Colonic mucosa (tissue), 4 donors: Measurements from ENCODE around the gene ZNF41. TPM values are rescaled to one million over a fixed set of nuclear protein-coding genes. Genes with fewer than 3 reads are reported as not detected.

Source experiments
- DNase-seq: peaks from one replicate; pipeline ENCODE4 v3.0.0-alpha.2; 2020
- H3K27ac ChIP-seq: fragments of 200-600 bp; one replicate; pipeline ENCODE4 v1.8.0; 2021
- H3K27me3 ChIP-seq: fragments of 200-600 bp; one replicate; pipeline ENCODE4 v1.8.0; 2021
- H3K36me3 ChIP-seq: fragments of 200-600 bp; one replicate; pipeline ENCODE4 v1.8.0; 2021
- H3K4me1 ChIP-seq: fragments of 200-600 bp; one replicate; pipeline ENCODE4 v1.8.0; 2021; ENCODE audit warnings: mild to moderate bottlenecking
- H3K4me3 ChIP-seq: fragments of 200-600 bp; one replicate; pipeline ENCODE4 v1.8.0; 2021
- H3K9ac ChIP-seq, 2 donors: one replicate each; pipeline ENCODE4 v1.7.0; 2013; ENCODE audit warnings: control low read depth in 2 of 2, low read depth in 2 of 2, low read length in 2 of 2
- H3K9me3 ChIP-seq: fragments of 200-600 bp; one replicate; pipeline ENCODE4 v1.8.0; 2021
- intact Hi-C: fragments of 100-400 bp; cut with DNase I; formaldehyde crosslinking; loops from one replicate; pipeline ENCODE4 v1.14.1; 2022
- total RNA-seq, 2 donors: library from RNA; stranded (reverse); fragmentation: NEBNext Ultra II Directional in 1 of 2; extraction: Animal tissue kit (Norgen Biotek cat#: 25700) in 1 of 2; gene quantifications; one replicate each; pipeline ENCODE4 v1.2.1, GENCODE V29; 2021
- TF ChIP-seq, protein P1 (sequence below): fragments of 200-600 bp; IDR thresholded peaks from one replicate; pipeline ENCODE4 v1.8.0; 2022; ENCODE audit warnings: antibody characterized with exemption, mild to moderate bottlenecking
- donor health status: healthy.
- donor health status: DM: no; HTN: no; CAD: no.
- donor health status: DM: no; HTN: no; CAD: no.

Gene ZNF41
- total RNA-seq, 2 donors from 2014 or later, result 8.3 to 10.3 TPM

DNA sequence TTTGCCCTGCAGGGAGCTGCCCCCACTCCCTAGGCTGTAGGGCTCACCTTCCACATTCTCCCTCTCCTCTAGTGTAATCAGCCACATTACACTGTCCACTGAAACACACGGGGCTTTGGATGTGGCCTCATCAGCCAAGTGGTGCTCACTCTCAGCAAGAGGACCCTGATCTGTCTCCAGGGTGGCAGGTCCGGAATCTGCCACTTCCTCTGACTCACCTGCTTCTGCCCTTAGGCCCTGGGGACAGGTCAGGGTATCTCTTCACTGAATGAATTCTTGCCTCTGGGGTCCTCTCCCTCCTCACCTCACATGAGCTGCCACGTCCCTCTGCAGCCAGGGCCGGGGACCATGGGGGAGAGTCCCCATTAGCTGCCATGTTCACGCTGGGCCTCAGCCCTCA, 15.9 kb downstream of the ZNF41 start:
- intact Hi-C loops, result no loop called here
- no peak for DNase-seq

DNA sequence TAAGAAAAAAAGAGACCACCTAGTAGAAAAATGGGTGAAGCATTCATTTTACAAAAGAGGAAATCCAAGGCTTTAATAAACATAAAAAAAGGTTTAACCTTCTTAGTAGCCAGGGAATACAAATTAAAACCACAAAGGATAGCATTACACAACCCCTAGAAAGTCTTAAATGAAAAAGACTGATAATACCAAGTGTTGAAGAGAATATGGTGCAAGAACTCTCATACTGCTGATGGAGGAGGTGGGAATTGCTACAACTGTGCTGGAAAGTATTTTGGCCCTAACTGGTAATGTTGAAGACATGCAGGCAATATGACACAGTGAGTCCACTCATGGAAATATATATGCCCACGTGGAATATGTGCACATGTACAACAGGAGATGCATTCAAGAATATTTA, 22.5 kb downstream of the ZNF41 start:
- no peak for DNase-seq
- intact Hi-C loops, result no loop called here
- H3K27me3 ChIP-seq, result no peaks in the 10 kb centered on the region
- no peaks in the 10 kb centered on the region for H3K4me1 ChIP-seq
- no peaks in the 10 kb centered on the region for H3K36me3 ChIP-seq
- H3K9me3 ChIP-seq, result no peaks in the 10 kb centered on the region
- no peak overlapping the region for H3K27ac ChIP-seq
- no peak overlapping the region for H3K4me3 ChIP-seq
- TF ChIP-seq, protein P1, sequence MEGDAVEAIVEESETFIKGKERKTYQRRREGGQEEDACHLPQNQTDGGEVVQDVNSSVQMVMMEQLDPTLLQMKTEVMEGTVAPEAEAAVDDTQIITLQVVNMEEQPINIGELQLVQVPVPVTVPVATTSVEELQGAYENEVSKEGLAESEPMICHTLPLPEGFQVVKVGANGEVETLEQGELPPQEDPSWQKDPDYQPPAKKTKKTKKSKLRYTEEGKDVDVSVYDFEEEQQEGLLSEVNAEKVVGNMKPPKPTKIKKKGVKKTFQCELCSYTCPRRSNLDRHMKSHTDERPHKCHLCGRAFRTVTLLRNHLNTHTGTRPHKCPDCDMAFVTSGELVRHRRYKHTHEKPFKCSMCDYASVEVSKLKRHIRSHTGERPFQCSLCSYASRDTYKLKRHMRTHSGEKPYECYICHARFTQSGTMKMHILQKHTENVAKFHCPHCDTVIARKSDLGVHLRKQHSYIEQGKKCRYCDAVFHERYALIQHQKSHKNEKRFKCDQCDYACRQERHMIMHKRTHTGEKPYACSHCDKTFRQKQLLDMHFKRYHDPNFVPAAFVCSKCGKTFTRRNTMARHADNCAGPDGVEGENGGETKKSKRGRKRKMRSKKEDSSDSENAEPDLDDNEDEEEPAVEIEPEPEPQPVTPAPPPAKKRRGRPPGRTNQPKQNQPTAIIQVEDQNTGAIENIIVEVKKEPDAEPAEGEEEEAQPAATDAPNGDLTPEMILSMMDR, result no peak
- H3K9ac ChIP-seq, result no peak overlapping the region

More for the DNA sequence above, 15.9 kb downstream of the ZNF41 start:
- H3K36me3 ChIP-seq, result no peaks in the 10 kb centered on the region
- no peak overlapping the region for H3K4me3 ChIP-seq
- H3K27me3 ChIP-seq, result no peaks in the 10 kb centered on the region
- TF ChIP-seq, protein P1, result no peak
- H3K9ac ChIP-seq, result no peak overlapping the region
- H3K9me3 ChIP-seq, result no peaks in the 10 kb centered on the region
- H3K4me1 ChIP-seq, result no peaks in the 10 kb centered on the region
- H3K27ac ChIP-seq, result no peak overlapping the region

DNA sequence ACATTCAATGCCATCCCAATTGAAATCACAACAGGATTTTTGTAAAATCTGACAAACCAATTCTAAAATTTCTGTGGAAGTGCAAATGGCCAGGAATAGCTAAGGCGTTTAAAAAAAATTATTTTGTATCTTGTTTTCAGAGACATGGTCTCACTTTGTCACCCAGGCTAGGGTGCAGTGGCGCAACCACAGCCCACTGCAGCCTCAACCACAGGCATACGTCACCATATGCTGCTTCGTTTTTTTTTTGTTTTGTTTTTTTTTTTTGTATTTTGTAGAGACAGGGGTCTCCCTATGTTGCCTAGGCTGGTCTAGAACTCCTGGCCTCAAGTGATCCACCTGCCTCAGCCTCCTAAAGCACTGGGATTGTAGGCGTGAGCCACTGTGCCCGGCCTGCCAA, 24.5 kb downstream of the ZNF41 start:
- Histone ChIP-seq H3K9me3 (no peaks in the 10 kb centered on the region), H3K4me1 (no peaks in the 10 kb centered on the region), H3K4me3 (no peak overlapping the region), H3K9ac (no peak overlapping the region), H3K36me3 (no peaks in the 10 kb centered on the region), H3K27ac (no peak overlapping the region), H3K27me3 (no peaks in the 10 kb centered on the region)
- intact Hi-C loops, result no loop called here
- no peak for DNase-seq
- TF ChIP-seq, protein P1, result no peak

DNA sequence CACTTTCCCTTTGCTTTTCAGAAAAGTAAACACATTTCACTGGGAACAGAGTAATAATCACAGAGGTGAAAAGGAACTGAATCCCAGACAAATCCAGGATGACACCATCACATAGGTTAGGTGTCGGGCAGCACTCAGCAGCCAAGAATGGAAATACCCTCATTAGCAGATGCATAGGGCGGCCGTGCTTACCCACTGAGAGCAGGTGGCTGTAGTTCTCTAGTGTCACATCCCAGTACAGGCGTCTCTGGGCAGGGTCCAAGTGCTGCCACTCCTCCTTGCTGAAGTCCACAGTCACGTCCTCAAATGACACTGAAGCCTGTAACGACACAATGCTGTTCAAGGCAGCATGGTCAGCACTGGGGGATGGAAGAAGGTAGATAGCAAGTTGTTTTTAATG, 26.9 kb downstream of the ZNF41 start:
- H3K36me3 ChIP-seq, result no peaks in the 10 kb centered on the region

DNA sequence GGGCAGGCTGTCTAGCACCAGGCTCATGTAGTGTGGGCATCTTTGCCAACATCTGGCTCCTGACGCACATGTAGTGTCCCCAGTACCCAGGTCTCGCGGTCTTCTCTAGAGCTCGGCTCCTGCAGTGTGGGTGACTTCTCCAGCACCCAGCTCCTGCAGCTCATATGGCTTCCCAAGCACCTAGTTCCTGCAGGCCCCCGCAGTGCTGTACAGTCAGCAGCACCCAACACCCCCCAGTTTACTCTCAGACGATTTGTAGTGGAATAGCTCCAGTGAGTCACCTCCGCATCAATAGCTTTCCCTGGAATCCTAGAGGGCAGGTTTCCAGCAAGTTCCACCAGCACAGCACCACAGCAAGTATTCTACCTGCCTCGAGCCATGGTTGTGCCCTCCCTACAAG, 30.9 kb downstream of the ZNF41 start:
- H3K4me3 ChIP-seq, result no peak overlapping the region
- TF ChIP-seq, protein P1, result no peak
- no peaks in the 10 kb centered on the region for H3K4me1 ChIP-seq
- H3K36me3 ChIP-seq, result no peaks in the 10 kb centered on the region
- no peak overlapping the region for H3K9ac ChIP-seq
- H3K9me3 ChIP-seq, result peaks cover 5% of the 10 kb centered on the region
- no peak for DNase-seq
- intact Hi-C loops, result no loop called here
- no peaks in the 10 kb centered on the region for H3K27me3 ChIP-seq
- no peak overlapping the region for H3K27ac ChIP-seq

More for the DNA sequence above, 26.9 kb downstream of the ZNF41 start:
- TF ChIP-seq, protein P1, result no peak
- H3K4me1 ChIP-seq, result no peaks in the 10 kb centered on the region
- no peaks in the 10 kb centered on the region for H3K9me3 ChIP-seq
- H3K4me3 ChIP-seq, result no peak overlapping the region
- no peak overlapping the region for H3K27ac ChIP-seq
- no peak overlapping the region for H3K9ac ChIP-seq
- no peak for DNase-seq
- intact Hi-C loops, result no loop called here
- H3K27me3 ChIP-seq, result no peaks in the 10 kb centered on the region
